GM18909 (cell line): ENCODE measurements around the gene TACO1.

Source experiments
- ATAC-seq: cut with Tn5 transposase; IDR thresholded peaks from one replicate; pipeline ENCODE4 v1.9.1; 2021; ENCODE audit warnings: mild to moderate bottlenecking; ENCODE audit not compliant: unreplicated experiment, poor library complexity

TACO1 gene

GRCh38 chr17:63596856-63597586 is 3.7 kb upstream of the TACO1 start:
- no peak for ATAC-seq

GRCh38 chr17:63598281-63598680 is 2.4 kb upstream of the TACO1 start:
- no peak for ATAC-seq

GRCh38 chr17:63601439-63602371 is 1.0 kb downstream of the TACO1 start:
- ATAC-seq, result no peak

- no peak for ATAC-seq
Measured at GRCh38 chr17:63609816-63610573, 9.3 kb downstream of the TACO1 start.

- ATAC-seq, result no peak
Measured at GRCh38 chr17:63610854-63611253, 10.2 kb downstream of the TACO1 start.

GRCh38 chr17:63611354-63611753 is 10.7 kb downstream of the TACO1 start:
- no peak for ATAC-seq

GRCh38 chr17:63613663-63614062 is 13.0 kb downstream of the TACO1 start:
- ATAC-seq, result no peak

GRCh38 chr17:63621229-63621683 is 20.6 kb downstream of the TACO1 start:
- no peak for ATAC-seq

- ATAC-seq, result peak; percentile 92
Measured at GRCh38 chr17:63621684-63622573, 21.2 kb downstream of the TACO1 start, which contains the start of gene MAP3K3. TSS of gene MAP3K3 (plus strand) at chr17:63622417. CDS start at chr17:63622760, 343 bp downstream.

GRCh38 chr17:63622574-63623390 is 22.1 kb downstream of the TACO1 start:
- peak; percentile 30 for ATAC-seq

- no peak for ATAC-seq
Measured at GRCh38 chr17:63623786-63624530, 23.3 kb downstream of the TACO1 start.

GRCh38 chr17:63624531-63624880 is 23.8 kb downstream of the TACO1 start:
- ATAC-seq, result no peak

- no peak for ATAC-seq
Measured at GRCh38 chr17:63626551-63627180, 26.0 kb downstream of the TACO1 start.

- no peak for ATAC-seq
Measured at GRCh38 chr17:63629627-63630026, 28.9 kb downstream of the TACO1 start.

- no peak for ATAC-seq
Measured at GRCh38 chr17:63631062-63631461, 30.4 kb downstream of the TACO1 start.

GRCh38 chr17:63631626-63632025 is 30.9 kb downstream of the TACO1 start:
- no peak for ATAC-seq

GRCh38 chr17:63633742-63634141 is 33.0 kb downstream of the TACO1 start:
- no peak for ATAC-seq

GRCh38 chr17:63634163-63634562 is 33.5 kb downstream of the TACO1 start:
- ATAC-seq, result no peak
